Body of pancreas (tissue), 4 donors: ENCODE results near the gene TSC22D2. TPM values are rescaled to one million over a fixed set of nuclear protein-coding genes. Genes with fewer than 3 reads are reported as not detected.

ENCODE experiments used
- ATAC-seq: fragments of 150-250 bp; one replicate; pipeline ENCODE4 v1.9.1; 2016
- DNase-seq, 4 donors: peaks; one replicate each; pipeline ENCODE4 v3.0.0-alpha.2; 2019
- H3K27ac ChIP-seq, 4 donors: fragments of 200-600 bp; sonication (generic); 1 replicate in 3 of 4; 2 replicates in 1 of 4; pipeline versions ENCODE4 v1.5.1 to v1.6.1; 2016 to 2019; ENCODE audit warnings: mild to moderate bottlenecking in 1 of 4, mixed read lengths in 1 of 4, moderate library complexity in 1 of 4
- H3K27me3 ChIP-seq, 2 donors: fragments of 200-600 bp; sonication (generic); one replicate each; pipeline ENCODE4 v1.6.0; 2016; ENCODE audit warnings: mild to moderate bottlenecking in 1 of 2
- H3K36me3 ChIP-seq, 2 donors: fragments of 200-600 bp; sonication (generic); replicated peaks in 1 of 2; 2 replicates each; pipeline ENCODE4 v1.5.1; 2016; ENCODE audit warnings: low read depth in 2 of 2; ENCODE audit not compliant: insufficient read depth in 1 of 2
- H3K4me1 ChIP-seq: fragments of 200-600 bp; sonication (generic); one replicate; pipeline ENCODE4 v1.6.0; 2016
- H3K4me3 ChIP-seq, 2 donors: fragments of 200-600 bp; sonication (generic); 1 replicate in 1 of 2; 2 replicates in 1 of 2; pipeline ENCODE4 v1.5.1; 2016 to 2019
- H3K9me3 ChIP-seq, 3 donors: fragments of 200-600 bp; sonication (generic); 1 replicate in 2 of 3; 2 replicates in 1 of 3; pipeline ENCODE4 v1.5.1; 2016
- CTCF ChIP-seq, 7 experiments: fragments of 450-650 bp in 4 of 7; fragments of 200-600 bp in 3 of 7; sonication (generic) in 3 of 7; IDR thresholded peaks; one replicate each; pipeline ENCODE4 v1.5.1; 2016 to 2019; ENCODE audit warnings: antibody characterized with exemption in 7 of 7
- POLR2A ChIP-seq, 3 donors: fragments of 450-650 bp; IDR thresholded peaks; one replicate each; pipeline ENCODE4 v1.6.1; 2016; ENCODE audit warnings: antibody characterized with exemption in 3 of 3, mild to moderate bottlenecking in 2 of 3
- WGBS, 2 donors: methylation state at CpG; one replicate each; pipeline ENCODE4 v1.1.5; 2017; 5-methylcytosine and 5-hydroxymethylcytosine counted together
- intact Hi-C: fragments of 100-400 bp; cut with DNase I; formaldehyde crosslinking; loops from one replicate; pipeline ENCODE4 v1.15.1; 2023
- total RNA-seq, 2 donors: library from RNA; depleted of rRNA; stranded (reverse); fragments of >200 nt; gene quantifications; one replicate each; pipeline ENCODE4 v1.1.0, GENCODE V29; 2016

The TSC22D2 gene
- total RNA-seq, 2 donors from 2014 or later, result 9.1 to 15.8 TPM

- H3K4me1 ChIP-seq, result no peaks in the 10 kb centered on the region
- TF ChIP-seq CTCF (IDR thresholded peaks at IDR 0.05) (no peak), POLR2A (IDR thresholded peaks at IDR 0.05) (no peak)
- ATAC-seq (no peak), DNase-seq (no peak)
- intact Hi-C loops, result no loop called here
- no peak overlapping the region for H3K27ac ChIP-seq
- no peaks in the 10 kb centered on the region for H3K27me3 ChIP-seq
- no peaks in the 10 kb centered on the region for H3K36me3 ChIP-seq
- no peaks in the 10 kb centered on the region for H3K9me3 ChIP-seq
- no peak overlapping the region for H3K4me3 ChIP-seq
- WGBS, 2 donors, result 76 to 81% methylated on average over 2 of the region's 2 CpGs
Observed at GRCh38 chr3:150363420-150363819, 44.7 kb upstream of the TSC22D2 start.

GRCh38 chr3:150365132-150365604 lies 42.9 kb upstream of the TSC22D2 start:
- Histone ChIP-seq H3K27me3 (no peaks in the 10 kb centered on the region), H3K36me3 (no peaks in the 10 kb centered on the region), H3K4me3 (no peak overlapping the region), H3K27ac (no peak overlapping the region), H3K4me1 (no peaks in the 10 kb centered on the region), H3K9me3 (no peaks in the 10 kb centered on the region)
- TF ChIP-seq CTCF (IDR thresholded peaks at IDR 0.05), result no peak
- TF ChIP-seq POLR2A (IDR thresholded peaks at IDR 0.05), result no peak
- ATAC-seq (no peak), DNase-seq (no peak)
- WGBS, 2 donors, result 77 to 78% methylated on average over 5 of the region's 5 CpGs
- intact Hi-C loops, result no loop called here

- no peaks in the 10 kb centered on the region for H3K27me3 ChIP-seq
- TF ChIP-seq POLR2A (IDR thresholded peaks at IDR 0.05) (no peak), CTCF (IDR thresholded peaks at IDR 0.05) (no peak)
- intact Hi-C loops, result no loop called here
- H3K4me3 ChIP-seq, result no peak overlapping the region
- DNase-seq (no peak), ATAC-seq (no peak)
- no peak overlapping the region for H3K27ac ChIP-seq
- H3K4me1 ChIP-seq, result peaks cover 15% of the 10 kb centered on the region
- no peaks in the 10 kb centered on the region for H3K36me3 ChIP-seq
- no peaks in the 10 kb centered on the region for H3K9me3 ChIP-seq
Observed at GRCh38 chr3:150367757-150368156, 40.3 kb upstream of the TSC22D2 start.

- intact Hi-C loops, result no loop called here
- Histone ChIP-seq H3K4me3 (no peak overlapping the region), H3K9me3 (no peaks in the 10 kb centered on the region), H3K4me1 (peaks cover 15% of the 10 kb centered on the region), H3K36me3 (no peaks in the 10 kb centered on the region), H3K27ac (no peak overlapping the region), H3K27me3 (no peaks in the 10 kb centered on the region)
- ATAC-seq (no peak), DNase-seq (peak in 3 of 4 donors; percentile 12 to 47 (median 22))
- 60 to 61% methylated on average over 4 of the region's 4 CpGs for WGBS, 2 donors
- no peak for TF ChIP-seq CTCF (IDR thresholded peaks at IDR 0.05)
- TF ChIP-seq POLR2A (IDR thresholded peaks at IDR 0.05), result no peak
Observed at GRCh38 chr3:150370122-150370602, 37.9 kb upstream of the TSC22D2 start.

DNA sequence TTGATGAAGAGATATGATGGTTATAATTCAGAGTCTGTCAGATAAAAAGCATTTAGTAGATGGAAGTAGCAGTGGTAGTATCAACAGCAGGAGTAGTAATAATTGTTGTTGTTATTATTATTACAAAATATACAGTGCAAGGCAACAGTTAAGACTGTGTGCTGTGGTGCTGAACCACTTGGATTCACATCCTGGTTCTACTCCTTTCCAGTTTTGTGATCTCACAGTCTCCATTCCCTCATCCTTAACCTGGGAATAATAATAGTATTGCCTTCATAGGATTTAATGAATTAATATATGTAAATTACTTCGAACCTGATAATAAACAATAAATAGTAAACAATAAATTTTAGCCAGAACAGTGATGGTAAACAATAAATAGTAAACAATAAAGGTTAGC lies 37.1 kb upstream of the TSC22D2 start:
- no peak for TF ChIP-seq CTCF (IDR thresholded peaks at IDR 0.05)
- TF ChIP-seq POLR2A (IDR thresholded peaks at IDR 0.05), result no peak
- no peaks in the 10 kb centered on the region for H3K27me3 ChIP-seq
- DNase-seq, result no peak
- H3K9me3 ChIP-seq, result no peaks in the 10 kb centered on the region
- 32 to 45% methylated on average over 1 of the region's 1 CpG for WGBS, 2 donors
- H3K4me3 ChIP-seq, result no peak overlapping the region
- peaks cover 15% of the 10 kb centered on the region for H3K4me1 ChIP-seq
- peak overlapping the region in 3 of 4 donors; percentile 64 to 88 (median 81) for H3K27ac ChIP-seq
- no peaks in the 10 kb centered on the region for H3K36me3 ChIP-seq
- intact Hi-C loops, result no loop called here
- no peak for ATAC-seq
